Renal pelvis (tissue), 4 donors: ENCODE results near the gene PHF12. TPM values are rescaled to one million over a fixed set of nuclear protein-coding genes. Genes with fewer than 3 reads are reported as not detected.
A peak's percentile ranks its signal among the peaks of the same experiment; 100 is the strongest.

Source experiments
- DNase-seq: peaks from one replicate; pipeline ENCODE4 v3.0.0-alpha.2; 2013
- polyA plus RNA-seq, 3 donors: library from polyadenylated mRNA; unstranded; fragments of 120-200 nt; gene quantifications; one replicate each; pipeline ENCODE4 v1.2.1, GENCODE V29; 2013; ENCODE audit not compliant: insufficient read length in 3 of 3

PHF12 gene
- polyA plus RNA-seq, 3 donors: 55.0 to 61.1 (median 58.0) TPM

DNA sequence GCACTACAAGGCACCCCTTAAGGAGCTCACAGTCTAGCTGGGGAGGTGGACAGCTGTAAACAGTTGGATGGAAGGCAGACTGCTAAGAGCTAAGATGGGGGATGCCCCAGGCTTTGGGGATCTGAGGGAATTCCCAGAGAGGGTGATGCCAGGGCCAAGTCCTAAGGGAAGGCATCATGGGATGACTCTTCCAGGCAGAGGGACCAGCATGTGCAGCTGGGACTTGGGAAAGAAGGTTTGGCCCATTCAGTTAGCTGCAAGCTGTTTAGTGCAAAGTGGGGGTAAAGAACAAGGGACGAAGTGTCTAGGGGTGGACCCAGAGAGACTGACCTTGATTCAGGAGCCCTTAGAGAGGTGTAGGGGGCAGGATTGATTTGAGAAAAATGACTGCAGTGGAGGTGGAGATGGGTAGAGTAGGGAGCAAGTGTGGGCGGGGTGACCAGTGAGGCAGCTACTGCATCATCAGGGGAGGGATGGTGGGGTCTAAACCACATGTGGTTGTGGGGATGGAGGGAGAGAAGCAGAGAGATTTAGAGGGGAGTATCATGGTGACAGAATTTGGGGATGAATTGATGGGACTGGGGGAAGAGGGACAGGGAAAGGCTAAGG is 27.1 kb upstream of the PHF12 start:
- DNase-seq: no peak

DNA sequence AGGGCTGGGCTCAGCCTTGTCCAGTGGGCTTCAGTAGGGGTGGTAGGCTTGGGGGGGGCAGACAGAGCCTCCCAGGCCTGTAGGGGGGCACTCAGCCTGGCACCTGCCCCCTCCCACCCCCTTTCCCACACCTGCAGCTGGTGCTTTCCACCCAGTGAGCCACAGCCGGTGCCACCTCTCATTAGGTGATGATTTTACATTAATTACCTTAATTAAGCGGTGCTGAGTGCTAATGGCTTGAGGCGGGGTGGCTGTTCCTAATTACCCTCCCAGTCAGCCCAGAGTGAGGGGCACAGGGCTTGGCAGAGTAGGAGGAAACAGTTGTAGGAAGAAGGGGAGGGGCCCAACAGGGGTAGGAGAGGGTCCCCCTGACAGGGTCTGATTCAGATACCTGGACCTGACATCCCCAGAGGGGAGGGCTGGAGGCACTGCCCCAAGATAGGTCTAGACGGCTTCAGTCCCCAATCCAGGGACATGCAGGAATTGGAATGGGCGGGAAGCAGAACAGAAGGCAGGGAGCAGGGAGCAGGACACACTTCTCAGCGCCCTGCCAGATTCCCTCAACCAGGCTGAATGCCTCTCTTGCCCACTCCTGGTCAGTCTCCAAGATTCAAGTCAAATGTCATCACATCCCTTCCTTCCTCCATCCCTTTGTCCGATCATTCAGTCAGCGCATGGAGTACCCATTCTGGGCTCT is 26.5 kb upstream of the PHF12 start:
- no peak for DNase-seq

DNA sequence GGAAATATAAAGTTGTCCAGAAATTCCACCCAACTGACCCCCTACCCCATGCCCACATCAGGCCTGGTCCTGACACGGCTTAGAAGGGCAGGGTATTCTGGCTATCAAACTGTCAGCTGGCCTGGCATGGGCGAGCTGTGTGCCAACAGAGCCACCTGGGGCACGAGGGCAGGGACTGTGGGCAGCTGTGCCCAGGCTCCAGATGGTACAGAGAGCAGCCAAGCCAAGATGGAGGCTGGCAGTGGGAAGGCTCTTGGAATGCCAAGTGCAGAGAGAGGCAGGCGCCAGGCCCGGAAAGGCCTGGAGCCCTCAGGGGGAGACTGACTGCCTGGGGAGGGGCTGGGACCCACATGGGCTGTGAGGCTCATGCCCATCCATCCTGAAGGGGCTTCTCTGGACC is 24.3 kb upstream of the PHF12 start:
- no peak for DNase-seq

DNA sequence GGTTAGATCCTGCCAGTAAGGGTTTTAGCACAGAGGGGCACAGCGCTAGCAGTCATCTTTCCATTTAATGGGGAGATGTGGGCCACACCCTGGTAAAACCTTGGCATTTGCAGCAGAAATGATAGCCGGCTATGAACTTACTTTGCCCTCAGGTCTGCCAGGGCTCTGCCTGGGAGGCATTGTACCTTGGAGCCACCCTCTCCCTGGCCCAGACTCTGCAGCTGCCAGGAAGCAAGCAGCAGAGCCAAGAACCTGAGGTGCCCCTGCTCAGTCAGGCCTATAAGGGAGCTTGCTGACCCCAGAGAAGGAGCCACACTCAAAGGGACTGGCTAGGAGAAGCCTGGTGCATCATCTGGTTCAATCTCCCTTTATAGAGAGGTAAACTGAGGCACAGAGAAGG is 23.7 kb upstream of the PHF12 start:
- DNase-seq: no peak

DNA sequence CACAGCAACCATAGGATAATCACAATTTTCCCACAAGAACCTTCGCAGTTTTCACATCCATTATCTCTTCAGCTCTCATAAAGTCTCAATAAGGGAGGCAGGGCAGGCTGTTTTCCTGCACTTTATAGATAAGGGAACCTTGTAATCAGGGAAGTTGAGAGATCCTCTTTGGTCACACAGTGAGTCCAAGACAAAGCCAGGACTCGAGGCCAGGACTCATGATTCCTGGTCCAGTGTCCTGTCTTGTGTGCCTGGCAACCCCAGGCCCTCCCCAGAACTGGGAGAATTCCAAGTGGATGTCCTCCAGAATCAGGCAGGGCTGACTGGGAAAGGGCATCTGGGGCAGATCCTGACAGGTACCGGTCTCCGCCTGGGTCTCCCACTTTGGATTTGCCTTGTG is 23.1 kb upstream of the PHF12 start:
- DNase-seq: no peak

DNA sequence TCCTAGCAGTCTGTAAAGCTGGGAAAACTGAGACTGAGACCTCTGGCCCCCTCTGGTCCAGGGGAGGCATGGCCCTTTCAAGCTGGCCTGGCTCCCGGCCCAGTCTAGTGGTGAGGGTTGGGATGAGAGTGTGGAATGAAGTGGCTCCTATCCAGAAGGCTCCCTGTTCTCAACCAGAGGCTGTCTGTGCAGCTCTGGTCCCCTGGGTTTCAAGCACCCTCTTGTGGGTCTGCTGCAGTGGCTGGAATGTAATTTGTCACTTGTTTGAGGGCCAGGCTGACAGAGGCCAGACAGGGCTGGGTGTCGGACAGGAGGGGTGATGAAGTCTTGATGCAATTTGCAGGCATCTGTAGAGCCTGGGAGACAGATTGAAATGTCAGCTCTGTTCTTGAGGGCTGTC is 22.1 kb upstream of the PHF12 start:
- DNase-seq: no peak

DNA sequence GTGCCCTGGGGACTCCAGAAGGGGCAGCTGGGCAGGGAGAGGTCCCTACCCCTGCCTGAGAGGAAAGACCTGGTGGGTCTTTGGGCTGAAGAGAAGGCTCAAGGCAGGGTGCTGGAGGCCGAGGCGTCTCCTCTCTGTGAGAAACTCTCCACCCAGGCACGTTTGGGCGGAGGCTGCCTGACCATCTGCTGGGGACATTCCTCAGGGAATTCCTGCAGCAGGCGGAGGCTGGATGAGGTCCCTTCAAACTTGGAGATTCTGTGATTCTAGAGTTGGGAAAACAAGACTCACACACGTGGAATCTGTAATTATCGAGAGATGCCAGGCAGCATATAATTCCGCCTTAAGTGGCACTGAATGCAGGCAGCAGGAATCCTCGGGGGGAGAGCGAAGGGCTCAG is 21.1 kb upstream of the PHF12 start:
- DNase-seq: no peak

DNA sequence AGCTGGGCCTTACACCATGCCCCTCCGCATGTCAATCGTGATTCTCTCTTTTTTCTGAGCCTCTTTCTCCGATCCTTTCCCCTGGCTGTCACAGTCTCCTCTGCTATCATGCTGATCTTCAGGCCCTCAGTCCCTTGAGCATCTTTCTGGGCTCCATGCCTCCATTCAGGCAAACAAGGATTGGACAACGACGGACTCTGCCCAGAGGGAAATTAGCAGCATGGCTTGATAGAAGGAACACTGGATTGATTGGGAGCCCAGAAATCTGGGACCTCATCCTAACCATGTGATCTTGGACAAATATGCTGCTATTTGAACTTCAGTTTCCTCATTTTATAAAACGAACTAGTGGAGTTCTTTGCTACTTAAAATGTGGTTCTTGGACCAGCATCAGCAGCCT is 19.6 kb upstream of the PHF12 start:
- DNase-seq: no peak

DNA sequence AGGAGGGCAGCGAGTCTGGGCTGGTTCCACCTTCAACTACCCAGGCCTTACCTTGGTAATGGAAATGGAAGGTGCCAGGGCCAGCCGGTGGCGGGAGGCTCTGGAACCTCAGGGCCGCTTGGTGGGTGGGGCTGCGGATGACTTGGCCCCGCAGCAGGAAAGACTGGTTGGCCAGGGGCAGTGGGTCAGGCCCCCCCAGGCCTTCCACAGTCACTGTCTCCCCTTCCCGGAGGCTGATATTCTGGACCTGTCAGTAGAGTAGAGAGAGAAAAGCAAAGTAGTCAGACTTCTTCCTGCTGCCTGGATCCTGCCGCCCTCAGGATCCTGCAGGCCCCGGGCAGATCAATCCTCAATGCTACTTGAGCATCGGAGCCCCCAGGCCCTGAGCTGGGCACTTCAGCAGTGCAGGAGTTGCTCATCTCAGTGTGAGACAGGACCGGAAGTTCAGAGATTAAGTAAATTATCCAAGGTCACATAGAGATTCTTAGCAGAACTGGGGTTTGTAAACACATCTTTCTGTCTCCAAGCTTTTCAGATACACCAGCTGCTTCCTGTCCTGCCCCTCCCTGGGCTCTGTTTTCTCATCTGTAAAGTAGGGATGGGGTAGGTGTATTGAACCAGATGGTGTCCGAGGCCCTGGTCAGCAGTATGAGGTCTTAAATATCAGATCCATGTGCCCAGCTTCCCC is 18.5 kb upstream of the PHF12 start:
- DNase-seq: no peak

DNA sequence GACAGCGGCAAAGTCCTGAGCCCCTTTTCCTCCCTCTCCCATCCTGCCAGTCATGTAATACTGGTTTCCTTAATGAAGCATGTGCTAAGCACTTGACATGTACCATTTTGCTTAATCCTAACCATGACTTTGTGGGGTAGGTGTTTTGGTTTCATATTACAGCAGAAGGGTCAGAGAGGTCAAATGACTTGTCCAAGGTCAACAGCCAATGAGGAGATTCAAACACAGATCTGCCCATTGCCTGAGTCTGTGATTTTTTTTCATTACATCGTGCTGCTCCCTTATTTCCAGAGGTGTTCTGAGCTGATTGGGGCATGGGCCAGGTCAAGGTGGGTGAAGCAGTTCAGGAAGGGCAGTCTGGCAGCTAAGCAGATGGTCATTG is 17.6 kb upstream of the PHF12 start:
- no peak for DNase-seq

DNA sequence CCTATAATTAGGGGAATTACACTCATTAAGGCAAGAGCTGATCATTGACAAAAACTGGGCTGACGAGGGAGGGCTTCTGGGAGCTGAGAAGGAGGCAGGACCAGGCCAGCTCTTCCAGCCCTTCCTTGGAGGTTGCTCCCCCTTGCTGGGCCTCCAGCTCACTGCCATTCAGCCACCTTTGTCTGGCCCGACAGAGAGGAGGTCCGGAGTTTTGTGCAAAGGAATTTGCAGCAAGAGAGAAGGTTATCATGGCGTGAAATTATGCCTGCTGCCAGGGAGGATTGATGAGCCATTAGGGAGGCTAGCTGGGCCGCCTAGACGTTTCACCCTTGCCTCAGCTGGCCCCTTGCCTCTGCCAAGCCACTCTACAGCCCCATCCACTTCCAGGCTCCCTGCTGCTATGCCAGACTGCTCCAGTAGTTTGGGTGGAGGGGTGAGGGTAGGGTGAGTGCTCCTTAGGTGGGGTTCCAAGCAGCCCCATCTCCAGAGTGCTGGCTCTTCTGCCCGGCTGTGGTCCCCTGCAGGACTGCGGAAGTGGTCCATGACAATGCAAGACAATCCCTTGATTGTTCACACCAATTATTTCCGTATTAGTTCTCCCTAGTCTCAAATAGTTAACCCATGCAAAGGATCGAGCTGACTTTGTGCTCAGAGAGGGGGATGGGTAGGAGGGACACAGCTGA is 17.1 kb upstream of the PHF12 start:
- DNase-seq: peak; percentile 79

DNA sequence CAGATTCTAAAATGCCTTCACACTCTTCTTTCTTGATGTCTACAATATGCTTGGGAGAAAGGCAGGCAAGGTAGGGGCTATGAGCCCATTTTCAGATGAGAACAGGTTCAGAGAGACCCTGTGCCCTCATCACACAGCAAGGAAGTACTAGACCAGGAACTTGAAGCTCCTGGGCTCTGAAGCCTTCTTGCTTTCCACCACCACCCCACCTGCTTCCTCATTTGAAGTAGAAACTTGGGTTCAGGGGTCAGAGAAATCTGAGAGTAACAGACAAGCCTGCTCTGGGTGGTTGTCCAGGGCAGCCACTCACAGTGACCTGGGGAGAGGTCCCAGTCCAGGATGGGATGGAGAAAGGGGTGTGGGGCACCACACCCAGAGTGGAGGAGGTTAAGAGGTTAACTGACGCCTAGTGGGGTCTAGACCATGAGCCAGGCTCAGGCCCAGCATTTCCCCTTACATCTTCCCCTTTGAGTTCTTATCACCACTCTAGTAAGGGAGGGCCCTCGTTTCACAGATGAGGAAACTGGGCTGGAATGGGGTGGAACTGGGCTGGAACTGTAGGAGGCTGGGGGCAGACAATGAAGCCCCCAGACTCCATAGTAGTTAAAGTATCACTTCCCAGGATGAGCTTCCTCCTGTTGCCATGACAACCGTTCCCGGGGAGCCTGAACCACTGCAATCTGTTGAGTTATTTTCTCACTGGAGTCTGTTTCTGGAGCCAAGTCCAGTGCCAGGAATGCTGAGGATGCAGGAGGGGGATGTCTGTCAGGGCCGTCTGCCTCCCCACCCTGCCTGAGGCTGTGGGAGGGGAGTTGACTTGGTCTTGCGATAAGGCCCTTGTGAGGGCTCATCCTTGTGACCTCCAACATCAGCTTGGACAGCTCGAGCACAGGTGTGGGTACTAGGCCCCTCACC is 16.2 kb upstream of the PHF12 start:
- DNase-seq: no peak

DNA sequence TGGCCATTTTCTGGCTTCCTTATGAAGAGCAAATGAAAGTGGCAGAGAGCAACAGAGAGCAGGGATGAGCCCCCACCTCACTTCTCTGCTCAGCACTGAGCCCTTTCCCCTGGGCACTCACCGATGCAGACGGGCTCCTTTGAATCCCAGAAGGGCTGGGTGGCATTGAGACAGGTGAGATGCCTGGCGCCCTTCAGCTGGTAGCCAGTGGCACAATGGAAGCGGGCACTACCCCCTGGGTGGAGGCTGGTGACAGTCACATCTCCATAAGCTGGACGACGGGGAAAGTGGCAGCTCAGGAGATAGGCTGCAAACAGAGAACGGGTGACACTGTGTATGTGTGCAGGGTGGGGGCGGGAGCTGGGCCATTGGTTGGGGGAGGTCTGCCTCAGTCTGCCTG is 12.5 kb upstream of the PHF12 start:
- DNase-seq: no peak

DNA sequence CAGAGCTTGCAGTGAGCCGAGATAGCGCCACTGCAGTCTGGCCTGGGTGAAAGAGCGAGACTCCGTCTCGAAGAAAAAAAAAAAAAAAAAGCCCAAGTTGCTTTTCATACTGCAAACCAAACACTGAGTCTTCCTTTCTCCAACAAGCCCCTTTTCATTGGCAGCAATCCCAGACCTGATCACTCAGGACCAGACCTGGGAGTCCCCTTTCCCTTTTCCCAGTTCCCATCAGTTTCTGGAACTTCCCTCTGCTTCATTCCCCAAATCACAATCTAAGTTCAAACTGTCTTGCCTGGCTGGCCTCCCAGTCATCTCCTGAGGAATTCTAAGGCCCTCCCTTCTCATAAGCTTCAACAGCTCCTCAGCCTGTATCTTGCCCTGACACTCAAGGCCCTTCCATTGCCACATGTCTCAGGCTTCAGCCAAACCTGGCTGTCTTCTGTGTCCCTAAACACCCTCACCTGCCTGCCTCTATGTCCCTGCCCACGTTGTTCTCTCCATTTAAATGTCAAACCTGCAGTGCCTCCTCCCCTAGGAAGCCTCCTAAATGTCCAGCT is 11.8 kb upstream of the PHF12 start:
- no peak for DNase-seq

DNA sequence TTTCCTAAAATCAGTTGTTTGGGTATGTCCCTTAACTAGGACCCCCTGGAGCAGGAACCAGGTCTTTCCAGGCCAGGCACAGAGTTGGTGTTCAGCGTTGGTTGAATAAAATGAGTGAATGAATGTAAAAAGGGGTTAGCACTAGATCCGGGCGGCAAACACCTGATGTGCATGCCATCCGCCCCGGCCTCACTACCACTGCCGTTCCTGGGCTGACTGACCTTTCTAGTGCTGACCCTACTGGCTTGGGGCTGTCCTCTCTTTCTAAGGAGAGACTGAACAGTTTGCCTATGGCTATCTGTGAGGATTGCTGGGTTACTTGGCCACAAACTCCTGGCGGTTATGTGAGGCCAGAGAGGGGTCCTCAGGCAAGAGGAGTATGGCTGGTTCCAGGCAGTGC is 10.1 kb upstream of the PHF12 start:
- DNase-seq: no peak

DNA sequence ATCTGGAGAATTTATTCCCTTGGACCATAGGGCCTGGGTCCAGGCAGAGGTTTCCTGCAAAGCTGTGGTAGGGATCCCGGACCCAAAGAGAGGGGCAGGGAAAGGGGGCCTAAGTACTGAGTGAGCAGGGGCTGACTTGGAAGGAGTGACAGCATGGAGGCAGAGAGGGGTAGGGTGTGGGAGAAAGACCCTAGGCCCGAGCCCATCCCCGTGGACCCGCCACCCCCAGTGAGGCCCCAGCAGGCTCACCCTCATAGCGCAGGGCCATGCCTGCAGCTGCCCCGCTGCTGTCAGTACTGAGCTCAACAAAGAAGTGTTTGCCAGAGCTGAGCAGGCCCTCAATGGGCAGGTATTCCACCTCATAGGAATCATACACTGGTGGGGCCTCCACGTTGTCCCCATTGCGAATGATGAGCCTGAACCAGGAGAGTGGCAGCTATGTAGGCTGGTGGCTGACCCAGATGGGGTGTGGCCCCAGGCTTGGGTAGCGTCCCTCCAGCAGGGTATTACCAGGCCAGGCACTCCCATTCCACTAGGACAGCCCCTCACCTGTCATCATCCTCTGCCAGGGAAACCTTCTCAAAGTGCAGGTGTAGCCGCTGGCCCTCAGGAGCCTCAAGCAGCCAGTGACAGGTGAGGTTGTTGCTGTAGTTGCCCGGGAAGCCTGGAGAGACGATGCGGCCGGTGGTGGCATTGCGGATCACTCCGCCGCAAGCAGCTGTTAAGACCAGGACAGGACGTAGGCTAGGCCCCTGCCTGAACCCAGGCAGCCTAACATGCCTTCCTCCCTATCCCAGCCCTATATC is 9.1 kb upstream of the PHF12 start:
- no peak for DNase-seq

DNA sequence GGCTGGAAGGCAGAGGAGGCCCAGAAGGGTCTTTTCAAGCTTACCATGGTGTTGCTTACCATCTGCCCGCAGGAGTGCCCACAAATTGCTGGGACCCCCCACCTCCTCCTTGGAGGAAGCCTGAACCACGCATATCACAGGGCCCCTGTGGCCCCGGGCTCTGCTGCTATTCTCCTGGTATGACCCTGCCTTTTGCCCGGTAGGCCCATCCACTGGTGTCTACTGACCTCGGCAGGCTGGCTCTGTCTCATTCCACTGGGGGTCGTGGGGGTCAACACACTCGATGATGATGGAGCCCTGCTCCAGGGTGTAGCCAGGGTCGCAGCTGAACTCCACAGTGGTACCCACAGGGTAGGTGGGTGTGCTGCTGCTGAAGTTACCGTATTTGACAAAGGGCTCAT is 8.2 kb upstream of the PHF12 start:
- DNase-seq: no peak

DNA sequence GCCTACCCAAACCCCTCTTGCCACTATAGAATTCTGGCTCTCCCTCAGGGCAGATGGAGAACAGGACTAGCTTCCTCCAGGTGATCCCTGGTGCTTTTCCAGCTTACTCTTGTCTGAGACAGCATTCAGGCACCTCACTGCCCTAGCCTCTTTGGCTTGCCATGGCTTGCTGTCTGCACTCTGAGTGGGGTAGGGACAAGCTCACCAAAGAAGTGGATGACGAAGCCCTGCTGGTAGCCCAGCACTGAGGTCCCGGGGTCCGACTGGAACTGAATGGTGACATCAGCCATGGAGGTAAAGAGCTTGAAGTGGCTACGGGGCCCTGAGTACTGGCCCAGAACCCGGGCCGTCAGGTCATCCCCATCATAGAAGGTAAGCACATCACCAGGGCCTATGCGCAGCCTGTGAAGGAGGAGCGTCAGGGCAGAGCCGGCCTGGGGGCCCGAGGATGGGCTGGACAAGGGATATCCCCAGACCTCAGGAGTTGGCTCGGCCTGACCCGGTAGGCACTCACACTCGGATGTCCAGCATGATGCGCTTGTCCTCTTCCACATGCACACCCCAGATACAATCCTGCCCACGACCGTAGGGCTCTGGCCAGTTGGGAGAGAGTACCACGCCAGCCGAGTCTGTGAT is 7.6 kb upstream of the PHF12 start:
- no peak for DNase-seq

DNA sequence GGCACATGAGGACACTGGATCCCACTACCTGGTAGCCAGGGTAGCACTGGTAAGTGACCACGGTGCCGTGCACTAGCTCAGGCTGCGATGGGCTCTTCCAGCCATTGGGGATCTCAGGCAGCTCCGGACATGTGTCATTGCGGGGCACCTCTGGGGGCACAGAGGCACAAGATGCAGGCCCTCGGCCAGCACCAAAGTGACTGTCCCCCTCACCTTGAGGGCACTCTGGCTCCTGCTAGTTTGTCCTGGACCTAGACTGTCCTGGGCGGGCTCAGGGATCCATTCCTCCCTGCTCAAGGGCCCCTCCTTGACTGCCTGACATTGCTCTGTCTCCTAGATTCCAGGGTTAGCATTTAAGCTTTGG is 6.7 kb upstream of the PHF12 start:
- DNase-seq: no peak

DNA sequence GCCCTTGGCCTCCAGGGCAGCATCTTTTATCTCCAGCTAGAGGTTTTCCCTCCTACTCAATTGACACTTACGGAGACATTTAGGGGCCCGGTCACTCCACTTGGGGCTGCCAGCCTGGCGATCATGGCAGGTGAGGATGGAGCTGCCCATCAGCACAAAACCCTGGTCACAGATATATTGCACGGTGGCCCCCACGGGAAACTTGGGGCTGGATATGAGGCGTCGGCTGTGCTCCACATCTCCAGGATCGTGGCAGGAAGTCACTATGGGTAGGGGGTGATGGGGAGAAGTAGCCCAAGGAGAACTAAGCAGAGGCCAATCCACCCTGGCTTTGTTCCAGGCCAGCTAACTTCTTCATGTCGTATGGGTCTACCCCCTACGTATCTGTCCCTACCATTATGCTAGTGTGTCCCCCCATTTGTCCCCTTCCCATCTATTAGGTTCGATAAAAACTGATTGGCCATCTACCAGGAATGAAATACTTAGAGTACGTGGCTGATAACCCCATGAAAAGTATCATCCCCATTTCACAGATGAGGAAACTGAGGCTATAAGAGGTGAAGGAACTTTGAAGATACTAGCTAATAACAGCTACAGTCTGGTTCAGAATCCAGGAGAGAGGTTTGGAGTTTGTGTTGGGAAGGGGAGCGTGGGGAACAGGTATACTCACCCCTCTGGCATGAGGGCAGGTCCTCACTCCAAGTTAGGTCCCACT is 6.1 kb upstream of the PHF12 start:
- no peak for DNase-seq
